Transverse colon (tissue), 4 donors: ENCODE data around the gene PPAN.

Source experiments
- CTCF ChIP-seq, 5 experiments: fragments of 200-600 bp in 3 of 5; fragments of 450-650 bp in 2 of 5; sonication (generic) in 3 of 5; IDR thresholded peaks; 1 replicate in 2 of 5; 2 replicates in 3 of 5; pipeline ENCODE4 v1.5.1; 2016 to 2017; ENCODE audit warnings: antibody characterized with exemption in 5 of 5, inconsistent platforms in 3 of 5, mild to moderate bottlenecking in 2 of 5, moderate library complexity in 1 of 5
- POLR2A ChIP-seq: fragments of 450-650 bp; IDR thresholded peaks from one replicate; pipeline ENCODE4 v1.6.1; 2016; ENCODE audit warnings: antibody characterized with exemption, mild to moderate bottlenecking, moderate library complexity
- POLR2AphosphoS5 ChIP-seq, 3 donors: sonication (generic); formaldehyde crosslinking; IDR thresholded peaks; one replicate each; pipeline ENCODE4 v1.6.1; 2016; ENCODE audit warnings: antibody characterized with exemption in 3 of 3

- TF ChIP-seq CTCF (IDR thresholded peaks at IDR 0.05) (no peak), POLR2AphosphoS5 (IDR thresholded peaks at IDR 0.05) (no peak), POLR2A (no peak)
Measured at GRCh38 chr19:10158485-10158884, 52.3 kb downstream of the PPAN start.
